OCI-LY7 (cell line): ENCODE results near the gene STXBP1.

Experiments used
- EZH2phosphoT487 ChIP-seq: fragments of 200-600 bp; sonication (generic); IDR thresholded peaks from 2 replicates; pipeline ENCODE4 v1.6.1; 2018; ENCODE audit warnings: low read depth, borderline replicate concordance, mild to moderate bottlenecking, mixed run types, antibody characterized with exemption, low read length, moderate library complexity, mixed read lengths
- TF ChIP-seq, protein P1 (sequence below): fragments of 200-600 bp; sonication (generic); conservative IDR thresholded peaks from 2 replicates; pipeline ENCODE4 v1.5.1; 2014; ENCODE audit warnings: mild to moderate bottlenecking, antibody characterized with exemption, low read length, moderate library complexity, mixed read lengths

DNA sequence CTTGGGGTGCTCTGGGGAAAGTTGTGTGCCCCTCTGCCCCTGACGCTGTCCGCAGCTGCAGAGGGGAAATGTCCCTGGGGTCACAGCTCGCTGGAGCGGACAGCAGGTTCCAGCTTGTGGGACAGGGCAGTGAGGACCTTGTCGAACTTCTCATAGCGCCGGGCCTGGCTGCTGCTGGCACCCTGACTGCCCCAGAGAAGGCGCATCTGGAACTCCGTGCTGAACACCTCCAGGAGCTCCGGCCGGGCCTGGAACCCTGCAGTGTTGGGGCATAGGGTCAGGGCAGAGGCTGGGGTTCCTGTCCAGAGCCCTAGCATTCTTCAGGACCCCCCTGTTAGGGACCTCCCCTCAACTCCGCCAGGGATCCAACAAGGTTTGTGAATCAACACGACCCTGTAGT is 126.6 kb downstream of the STXBP1 start:
- TF ChIP-seq, protein P1, sequence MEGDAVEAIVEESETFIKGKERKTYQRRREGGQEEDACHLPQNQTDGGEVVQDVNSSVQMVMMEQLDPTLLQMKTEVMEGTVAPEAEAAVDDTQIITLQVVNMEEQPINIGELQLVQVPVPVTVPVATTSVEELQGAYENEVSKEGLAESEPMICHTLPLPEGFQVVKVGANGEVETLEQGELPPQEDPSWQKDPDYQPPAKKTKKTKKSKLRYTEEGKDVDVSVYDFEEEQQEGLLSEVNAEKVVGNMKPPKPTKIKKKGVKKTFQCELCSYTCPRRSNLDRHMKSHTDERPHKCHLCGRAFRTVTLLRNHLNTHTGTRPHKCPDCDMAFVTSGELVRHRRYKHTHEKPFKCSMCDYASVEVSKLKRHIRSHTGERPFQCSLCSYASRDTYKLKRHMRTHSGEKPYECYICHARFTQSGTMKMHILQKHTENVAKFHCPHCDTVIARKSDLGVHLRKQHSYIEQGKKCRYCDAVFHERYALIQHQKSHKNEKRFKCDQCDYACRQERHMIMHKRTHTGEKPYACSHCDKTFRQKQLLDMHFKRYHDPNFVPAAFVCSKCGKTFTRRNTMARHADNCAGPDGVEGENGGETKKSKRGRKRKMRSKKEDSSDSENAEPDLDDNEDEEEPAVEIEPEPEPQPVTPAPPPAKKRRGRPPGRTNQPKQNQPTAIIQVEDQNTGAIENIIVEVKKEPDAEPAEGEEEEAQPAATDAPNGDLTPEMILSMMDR = no peak
- TF ChIP-seq EZH2phosphoT487 = no peak
